Panc1 (cell line): ENCODE measurements around the gene CHMP5.
"Not testable (repeated sequence)": the region's sequence is repeated elsewhere in the genome, so short reads cannot be mapped to it uniquely, and the experiment has no call there.

Experiments used
- TF ChIP-seq, protein P1 (sequence below): fragments of 450-650 bp; IDR thresholded peaks from 2 replicates; pipeline ENCODE4 v1.5.1; 2017; ENCODE audit warnings: mild to moderate bottlenecking
- TF ChIP-seq, protein P2 (sequence below), 2 experiments: IDR thresholded peaks; 2 replicates each; pipeline ENCODE4 v1.6.1; 2011 to 2012; ENCODE audit warnings: low read depth in 2 of 2, control low read depth in 1 of 2, low read length in 1 of 2, mild to moderate bottlenecking in 1 of 2, moderate library complexity in 1 of 2; ENCODE audit not compliant: insufficient read depth in 1 of 2

DNA sequence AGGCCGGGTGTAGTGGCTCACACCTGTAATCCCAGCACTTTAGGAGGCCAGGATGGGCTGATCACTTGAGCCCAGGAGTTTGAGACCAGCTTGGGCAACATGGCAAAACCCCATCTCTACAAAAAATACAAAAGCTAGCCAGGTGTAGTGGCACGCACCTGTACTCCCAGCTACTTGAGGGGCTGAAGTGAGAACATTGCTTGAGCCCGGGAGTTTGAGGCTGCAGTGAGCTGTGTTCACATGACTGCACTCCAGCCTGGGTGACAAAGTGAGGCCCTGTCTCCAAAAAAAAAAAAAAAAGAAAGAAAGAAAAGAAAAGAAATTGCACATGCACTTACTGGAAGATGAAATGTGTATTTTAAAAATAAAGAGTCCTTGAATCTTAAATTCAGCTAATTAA is 52.3 kb downstream of the CHMP5 start:
- TF ChIP-seq, protein P1, sequence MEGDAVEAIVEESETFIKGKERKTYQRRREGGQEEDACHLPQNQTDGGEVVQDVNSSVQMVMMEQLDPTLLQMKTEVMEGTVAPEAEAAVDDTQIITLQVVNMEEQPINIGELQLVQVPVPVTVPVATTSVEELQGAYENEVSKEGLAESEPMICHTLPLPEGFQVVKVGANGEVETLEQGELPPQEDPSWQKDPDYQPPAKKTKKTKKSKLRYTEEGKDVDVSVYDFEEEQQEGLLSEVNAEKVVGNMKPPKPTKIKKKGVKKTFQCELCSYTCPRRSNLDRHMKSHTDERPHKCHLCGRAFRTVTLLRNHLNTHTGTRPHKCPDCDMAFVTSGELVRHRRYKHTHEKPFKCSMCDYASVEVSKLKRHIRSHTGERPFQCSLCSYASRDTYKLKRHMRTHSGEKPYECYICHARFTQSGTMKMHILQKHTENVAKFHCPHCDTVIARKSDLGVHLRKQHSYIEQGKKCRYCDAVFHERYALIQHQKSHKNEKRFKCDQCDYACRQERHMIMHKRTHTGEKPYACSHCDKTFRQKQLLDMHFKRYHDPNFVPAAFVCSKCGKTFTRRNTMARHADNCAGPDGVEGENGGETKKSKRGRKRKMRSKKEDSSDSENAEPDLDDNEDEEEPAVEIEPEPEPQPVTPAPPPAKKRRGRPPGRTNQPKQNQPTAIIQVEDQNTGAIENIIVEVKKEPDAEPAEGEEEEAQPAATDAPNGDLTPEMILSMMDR, result not testable (repeated sequence)
- TF ChIP-seq, protein P2, sequence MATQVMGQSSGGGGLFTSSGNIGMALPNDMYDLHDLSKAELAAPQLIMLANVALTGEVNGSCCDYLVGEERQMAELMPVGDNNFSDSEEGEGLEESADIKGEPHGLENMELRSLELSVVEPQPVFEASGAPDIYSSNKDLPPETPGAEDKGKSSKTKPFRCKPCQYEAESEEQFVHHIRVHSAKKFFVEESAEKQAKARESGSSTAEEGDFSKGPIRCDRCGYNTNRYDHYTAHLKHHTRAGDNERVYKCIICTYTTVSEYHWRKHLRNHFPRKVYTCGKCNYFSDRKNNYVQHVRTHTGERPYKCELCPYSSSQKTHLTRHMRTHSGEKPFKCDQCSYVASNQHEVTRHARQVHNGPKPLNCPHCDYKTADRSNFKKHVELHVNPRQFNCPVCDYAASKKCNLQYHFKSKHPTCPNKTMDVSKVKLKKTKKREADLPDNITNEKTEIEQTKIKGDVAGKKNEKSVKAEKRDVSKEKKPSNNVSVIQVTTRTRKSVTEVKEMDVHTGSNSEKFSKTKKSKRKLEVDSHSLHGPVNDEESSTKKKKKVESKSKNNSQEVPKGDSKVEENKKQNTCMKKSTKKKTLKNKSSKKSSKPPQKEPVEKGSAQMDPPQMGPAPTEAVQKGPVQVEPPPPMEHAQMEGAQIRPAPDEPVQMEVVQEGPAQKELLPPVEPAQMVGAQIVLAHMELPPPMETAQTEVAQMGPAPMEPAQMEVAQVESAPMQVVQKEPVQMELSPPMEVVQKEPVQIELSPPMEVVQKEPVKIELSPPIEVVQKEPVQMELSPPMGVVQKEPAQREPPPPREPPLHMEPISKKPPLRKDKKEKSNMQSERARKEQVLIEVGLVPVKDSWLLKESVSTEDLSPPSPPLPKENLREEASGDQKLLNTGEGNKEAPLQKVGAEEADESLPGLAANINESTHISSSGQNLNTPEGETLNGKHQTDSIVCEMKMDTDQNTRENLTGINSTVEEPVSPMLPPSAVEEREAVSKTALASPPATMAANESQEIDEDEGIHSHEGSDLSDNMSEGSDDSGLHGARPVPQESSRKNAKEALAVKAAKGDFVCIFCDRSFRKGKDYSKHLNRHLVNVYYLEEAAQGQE (IDR thresholded peaks at IDR 0.05; ENCODE audit: insufficient read depth in 1 of 2, low read depth in 2 of 2, low read length in 1 of 2), result not testable (repeated sequence)
